H1 (cell line): ENCODE results near the gene STX10. TPM values are rescaled to one million over a fixed set of nuclear protein-coding genes. Genes with fewer than 3 reads are reported as not detected.
A peak's percentile ranks its signal among the peaks of the same experiment; 100 is the strongest.

ENCODE experiments used
- CTCF ChIA-PET: fragments of 300-600 bp; sonication (Branson Sonifier 250); formaldehyde crosslinking; loops from one replicate; lab custom pipeline; 2021; ENCODE audit not compliant: partially characterized antibody; lab: Charles Lee
- POLR2A ChIA-PET: fragments of 300-600 bp; sonication (Branson Sonifier 250); formaldehyde crosslinking; loops from one replicate; lab custom pipeline; 2021; ENCODE audit warnings: inconsistent platforms; ENCODE audit not compliant: partially characterized antibody; lab: Charles Lee
- DNase-seq, 2 experiments: peaks; one replicate each; pipeline versions ENCODE4 v3.0.0 to v3.0.0-alpha.2; 2010 to 2022; ENCODE audit warnings: low spot score in 2 of 2, low read depth in 1 of 2, mixed read lengths in 1 of 2
- FAIRE-seq: peaks from 2 replicates; lab custom pipeline; 2011; peaks lifted over from hg19 to GRCh38; lab: Jason Lieb, UNC
- H2AFZ ChIP-seq: 2 replicates; pipeline ENCODE4 v1.8.1; 2012; ENCODE audit warnings: low read length, inconsistent platforms
- H2AK5ac ChIP-seq: 2 replicates; pipeline ENCODE4 v1.6.1; 2013; ENCODE audit warnings: low read depth, low read length
- H2BK120ac ChIP-seq: replicated peaks from 2 replicates; pipeline ENCODE3; 2013; ENCODE audit warnings: low read depth, low read length, inconsistent platforms
- H2BK12ac ChIP-seq: 2 replicates; pipeline ENCODE4 v1.6.1; 2013; ENCODE audit warnings: low read depth, low read length
- H2BK15ac ChIP-seq: 2 replicates; pipeline ENCODE4 v1.6.1; 2013; ENCODE audit warnings: low read length
- H2BK20ac ChIP-seq: 2 replicates; pipeline ENCODE4 v1.6.1; 2013; ENCODE audit warnings: low read length
- H2BK5ac ChIP-seq: 2 replicates; pipeline ENCODE4 v1.6.1; 2013; ENCODE audit warnings: low read depth, low read length
- H3K14ac ChIP-seq: 2 replicates; pipeline ENCODE4 v1.6.1; 2013; ENCODE audit warnings: inconsistent platforms; ENCODE audit not compliant: insufficient read length
- H3K18ac ChIP-seq: 2 replicates; pipeline ENCODE4 v1.6.1; 2013; ENCODE audit warnings: low read length; ENCODE audit errors: extremely low read depth
- H3K23ac ChIP-seq: 2 replicates; pipeline ENCODE4 v1.6.1; 2013; ENCODE audit warnings: inconsistent platforms; ENCODE audit not compliant: insufficient read length
- H3K23me2 ChIP-seq: 2 replicates; pipeline ENCODE4 v1.6.1; 2013; ENCODE audit warnings: low read depth, low read length
- H3K27ac ChIP-seq: 2 replicates; pipeline ENCODE4 v1.6.1; 2011; ENCODE audit warnings: low read depth, low read length, inconsistent platforms
- H3K27me3 ChIP-seq, 4 experiments: replicated peaks in 1 of 4; 1 replicate in 1 of 4; 2 replicates in 3 of 4; pipeline versions ENCODE4 v1.6.1 to v1.8.1; 2011 to 2013; ENCODE audit warnings: low read length in 3 of 4, mild to moderate bottlenecking in 3 of 4, inconsistent platforms in 2 of 4, mixed read lengths in 2 of 4, moderate library complexity in 1 of 4; ENCODE audit not compliant: control insufficient read depth in 3 of 4, insufficient read depth in 3 of 4; ENCODE audit errors: extremely low read depth in 1 of 4
- H3K36me3 ChIP-seq, 4 experiments: 2 replicates each; pipeline versions ENCODE4 v1.6.1 to v1.8.1; 2011 to 2013; ENCODE audit warnings: mild to moderate bottlenecking in 4 of 4, low read length in 3 of 4, moderate library complexity in 2 of 4, control low read depth in 1 of 4, inconsistent platforms in 1 of 4; ENCODE audit not compliant: insufficient read depth in 4 of 4, control insufficient read depth in 2 of 4
- H3K4ac ChIP-seq: replicated peaks from 2 replicates; pipeline ENCODE3; 2013; ENCODE audit warnings: low read length, low read depth, mixed read lengths, inconsistent platforms; ENCODE audit not compliant: insufficient read length
- H3K4me1 ChIP-seq, 4 experiments: replicated peaks in 1 of 4; 1 replicate in 1 of 4; 2 replicates in 3 of 4; pipeline versions ENCODE4 v1.6.1 to v1.8.1; 2011 to 2013; ENCODE audit warnings: low read length in 3 of 4, inconsistent platforms in 2 of 4, mixed read lengths in 1 of 4; ENCODE audit not compliant: insufficient read depth in 4 of 4, control insufficient read depth in 3 of 4
- H3K4me2 ChIP-seq, 2 experiments: 2 replicates each; pipeline versions ENCODE4 v1.6.1 to v1.8.1; 2011 to 2013; ENCODE audit warnings: low read depth in 2 of 2, low read length in 2 of 2, control low read depth in 1 of 2, inconsistent platforms in 1 of 2, mild to moderate bottlenecking in 1 of 2; ENCODE audit not compliant: insufficient read depth in 1 of 2
- H3K4me3 ChIP-seq, 4 experiments: fragments of 200-600, 300-600 bp in 1 of 4; sonication (generic), shearing (Covaris generic), sonication (Bioruptor Twin) in 1 of 4; 2 replicates each; pipeline versions ENCODE4 v1.5.1 to v1.8.1; 2011 to 2016; ENCODE audit warnings: low read length in 4 of 4, low read depth in 3 of 4, control low read depth in 2 of 4, inconsistent platforms in 2 of 4, mild to moderate bottlenecking in 2 of 4, mixed read lengths in 1 of 4, moderate library complexity in 1 of 4; ENCODE audit not compliant: insufficient read depth in 2 of 4; ENCODE audit errors: extremely low read depth in 1 of 4
- H3K56ac ChIP-seq: replicated peaks from 2 replicates; pipeline ENCODE3; 2013; ENCODE audit warnings: low read depth, mild to moderate bottlenecking, mixed read lengths, low read length, inconsistent platforms; ENCODE audit not compliant: insufficient read length
- H3K79me1 ChIP-seq: 2 replicates; pipeline ENCODE4 v1.6.1; 2013; ENCODE audit warnings: low read depth, low read length, control low read depth
- H3K79me2 ChIP-seq, 2 experiments: 2 replicates each; pipeline versions ENCODE4 v1.6.1 to v1.8.1; 2012 to 2013; ENCODE audit warnings: low read length in 2 of 2, mild to moderate bottlenecking in 2 of 2, inconsistent platforms in 1 of 2; ENCODE audit not compliant: insufficient read depth in 2 of 2, control insufficient read depth in 1 of 2
- H3K9ac ChIP-seq, 4 experiments: replicated peaks in 1 of 4; 1 replicate in 1 of 4; 2 replicates in 3 of 4; pipeline versions ENCODE4 v1.6.1 to v1.8.1; 2011 to 2013; ENCODE audit warnings: low read depth in 3 of 4, low read length in 3 of 4, control low read depth in 2 of 4, mild to moderate bottlenecking in 2 of 4, moderate library complexity in 2 of 4, inconsistent platforms in 1 of 4; ENCODE audit errors: extremely low read depth in 1 of 4
- H3K9me3 ChIP-seq, 2 experiments: 2 replicates each; pipeline versions ENCODE4 v1.6.1 to v1.8.1; 2012 to 2013; ENCODE audit warnings: mild to moderate bottlenecking in 2 of 2, moderate library complexity in 2 of 2, control low read depth in 1 of 2, inconsistent platforms in 1 of 2, low read depth in 1 of 2, low read length in 1 of 2, mixed read lengths in 1 of 2; ENCODE audit not compliant: insufficient read depth in 2 of 2
- H4K20me1 ChIP-seq, 2 experiments: replicated peaks in 1 of 2; 2 replicates each; pipeline versions ENCODE3 to v1.8.1; 2011 to 2013; ENCODE audit warnings: inconsistent platforms in 2 of 2, low read length in 2 of 2, mild to moderate bottlenecking in 1 of 2; ENCODE audit not compliant: insufficient read depth in 2 of 2, control insufficient read depth in 1 of 2
- H4K5ac ChIP-seq: 2 replicates; pipeline ENCODE4 v1.6.1; 2013; ENCODE audit warnings: low read length, low read depth, mixed read lengths, inconsistent platforms; ENCODE audit not compliant: insufficient read length
- H4K8ac ChIP-seq: 2 replicates; pipeline ENCODE4 v1.8.0; 2013; ENCODE audit warnings: mild to moderate bottlenecking, moderate library complexity, low read length, inconsistent platforms; ENCODE audit not compliant: insufficient read depth; ENCODE audit errors: extremely low read depth
- H4K91ac ChIP-seq: replicated peaks from 2 replicates; pipeline ENCODE3; 2013; ENCODE audit warnings: low read length, mixed read lengths, inconsistent platforms; ENCODE audit not compliant: insufficient read length
- CBX8 ChIP-seq: fragments of 300-800, 300-1000 bp; sonication (generic); IDR thresholded peaks from 2 replicates; pipeline ENCODE4 v1.7.1; 2016; ENCODE audit warnings: low read depth, low read length, borderline replicate concordance
- CHD2 ChIP-seq: IDR thresholded peaks from 2 replicates; pipeline ENCODE4 v1.6.1; 2012; ENCODE audit warnings: low read length, improper control_type of control experiment
- GABPA ChIP-seq: IDR thresholded peaks from 2 replicates; pipeline ENCODE4 v1.6.1; 2011; ENCODE audit warnings: mild to moderate bottlenecking, low read length, moderate library complexity, borderline replicate concordance; ENCODE audit not compliant: insufficient read depth
- WGBS, 2 experiments: shearing (Covaris generic) in 1 of 2; methylation state at CpG; one replicate each; pipeline versions ENCODE4 v1.1.6 to v1.1.7; 2013 to 2015; ENCODE audit warnings: low lambda C conversion rate in 2 of 2, mixed read lengths in 2 of 2, inconsistent platforms in 1 of 2, low coverage in 1 of 2, missing lambda C conversion rate in 1 of 2; ENCODE audit not compliant: insufficient replicate concordance in 2 of 2, insufficient coverage in 1 of 2, insufficient read length in 1 of 2; ENCODE audit errors: extremely low coverage in 1 of 2, missing lambda C conversion rate in 1 of 2; 5-methylcytosine and 5-hydroxymethylcytosine counted together
- polyA plus RNA-seq, 7 experiments: library from polyadenylated mRNA; depleted of rRNA in 3 of 7; stranded (reverse) in 5 of 7; unstranded in 2 of 7; fragments of >200 nt in 5 of 7; fragments of 200-250 nt in 2 of 7; gene quantifications; 1 replicate in 5 of 7; 2 replicates in 1 of 7; 4 replicates in 1 of 7; pipeline versions ENCODE4 v1.2.1 to v1.2.3, GENCODE V29; 2011 to 2013; ENCODE audit warnings: missing spikeins in 2 of 7, mixed read lengths in 2 of 7
- total RNA-seq: library from RNA; stranded (reverse); fragmentation: NEBNext Ultra II Directional; extraction: Animal tissue kit (Norgen Biotek cat#: 25700); gene quantifications from 2 replicates; pipeline ENCODE4 v1.2.1, GENCODE V29; 2021

STX10 gene
- total and polyA plus RNA-seq, 2 of the 8 experiments (the other 6 are each of a cell fraction or from before 2014, with no cell fraction given): 53.0 to 80.1 TPM

GRCh38 chr19:13095934-13096927 lies 53.9 kb downstream of the STX10 start:
- peak overlapping the region; percentile 79 to 85 for H3K4me2 ChIP-seq
- CTCF ChIA-PET: interaction anchor here (0.7 to 48.8 kb wide), 15 partner anchors 9 to 132 kb away, joined by 3 to 1145 read pairs (median 31); partner anchors contain the start of gene DAND5
- no peak for FAIRE-seq
- TF ChIP-seq GABPA: no peak
- TF ChIP-seq CBX8: no peak
- TF ChIP-seq CHD2: no peak

More at GRCh38 chr19:13095934-13096927, 53.9 kb downstream of the STX10 start:
- H4K8ac ChIP-seq: no peak overlapping the region
- no peak overlapping the region for H4K91ac ChIP-seq
- H4K20me1 ChIP-seq: peaks cover 2 to 12% of the 10 kb centered on the region in 2 experiments
- no peak overlapping the region for H4K5ac ChIP-seq
- no peak overlapping the region for H3K9ac ChIP-seq
- no peak overlapping the region for H3K23ac ChIP-seq
- no peak overlapping the region; the same call in 1 of the 2 replicates for H2BK12ac ChIP-seq
- POLR2A ChIA-PET: interaction anchor here (0.7 to 3.8 kb wide), 18 partner anchors 9 to 206 kb away, joined by 3 to 14 read pairs (median 4); partner anchors contain the start of genes FARSA, GCDH, IER2 and NACC1
- H3K4me1 ChIP-seq: peaks cover 0 to 22% (median 16%) of the 10 kb centered on the region in 4 experiments; a peak in 5 of 7 replicates
- no peak overlapping the region for H2BK15ac ChIP-seq
- H3K9me3 ChIP-seq: no peaks in the 10 kb centered on the region
- 2% methylated on average over 24 of the region's 44 CpGs; no CpG with 5 or more reads in 1 of the 2 experiments for WGBS, 2 experiments
- H3K27me3 ChIP-seq: peaks cover 33 to 92% (median 72%) of the 10 kb centered on the region in 4 experiments
- H2AK5ac ChIP-seq: no peak overlapping the region
- H3K4me3 ChIP-seq: peak overlapping the region; percentile 43 to 58 (median 50)
- H3K79me1 ChIP-seq: no peaks in the 10 kb centered on the region
- no peak overlapping the region for H3K27ac ChIP-seq
- H3K56ac ChIP-seq: no peak overlapping the region
- no peak overlapping the region for H2BK20ac ChIP-seq
- H3K79me2 ChIP-seq: no peaks in the 10 kb centered on the region
- H3K23me2 ChIP-seq: peaks cover 3% of the 10 kb centered on the region; the same call in 1 of the 2 replicates
- no peak overlapping the region for H2AFZ ChIP-seq
- H3K36me3 ChIP-seq: no peaks in the 10 kb centered on the region
- peak in 1 of 2 experiments; percentile 84 for DNase-seq
- no peak overlapping the region for H2BK5ac ChIP-seq
- H3K14ac ChIP-seq: no peak overlapping the region
- H2BK120ac ChIP-seq: no peak overlapping the region
- peak overlapping the region; percentile 4; the same call in 1 of the 2 replicates for H3K18ac ChIP-seq
- H3K4ac ChIP-seq: no peak overlapping the region
